ENCODE results near the gene OR51B2. TPM values are rescaled to one million over a fixed set of nuclear protein-coding genes. Genes with fewer than 3 reads are reported as not detected.
"Not testable (repeated sequence)": the region's sequence is repeated elsewhere in the genome, so short reads cannot be mapped to it uniquely, and the experiment has no call there.

OR51B2 gene
- total RNA-seq, 1 experiment from 2014 or later = 17.1 TPM

- RAD21 ChIA-PET (ENCODE audit: low non-redundant PET in 1 of 2, low total read pairs in 2 of 2, uncharacterized antibody in 2 of 2, unreplicated experiment in 2 of 2) = no interaction called here
- TF ChIP-seq CTCF (IDR thresholded peaks at IDR 0.05 in 2 of 3, conservative IDR thresholded peaks at IDR 0.05 in 1 of 3; ENCODE audit: borderline replicate concordance in 1 of 3, insufficient read depth in 1 of 3, low read depth in 2 of 3, low read length in 2 of 3) = no peak
- no peak for TF ChIP-seq RAD21 (IDR thresholded peaks at IDR 0.05; ENCODE audit: low read depth)
- no peak for TF ChIP-seq POLR2A (IDR thresholded peaks at IDR 0.05; ENCODE audit: borderline replicate concordance, extremely low read depth, insufficient read depth, insufficient read length)
- no peak for TF ChIP-seq SP1 (IDR thresholded peaks at IDR 0.05; ENCODE audit: low read depth)
- no peak for TF ChIP-seq JUND (IDR thresholded peaks at IDR 0.05)
- TF ChIP-seq SIN3A (IDR thresholded peaks at IDR 0.05; ENCODE audit: low read depth) = no peak
- TF ChIP-seq CEBPB (IDR thresholded peaks at IDR 0.05; ENCODE audit: low read depth) = no peak
- TF ChIP-seq, protein P1, sequence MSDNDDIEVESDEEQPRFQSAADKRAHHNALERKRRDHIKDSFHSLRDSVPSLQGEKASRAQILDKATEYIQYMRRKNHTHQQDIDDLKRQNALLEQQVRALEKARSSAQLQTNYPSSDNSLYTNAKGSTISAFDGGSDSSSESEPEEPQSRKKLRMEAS (IDR thresholded peaks at IDR 0.05) = no peak
- no peaks in the 10 kb centered on the region for H3K9me2 ChIP-seq (ENCODE audit: insufficient read depth)
- H3K27me3 ChIP-seq (ENCODE audit: insufficient read depth, low read length) = no peaks in the 10 kb centered on the region
- no peak overlapping the region for H3K27ac ChIP-seq (ENCODE audit: low read depth, low read length)
- DNase-seq (ENCODE audit: low read depth, low spot score) = no peak
- no peaks in the 10 kb centered on the region for H3K9me3 ChIP-seq (ENCODE audit: control insufficient read depth in 1 of 2, insufficient read depth in 1 of 2, low read depth in 1 of 2, low read length in 2 of 2)
- intact Hi-C loops (cut with micrococcal nuclease) = no loop called here
- POLR2A ChIA-PET = no interaction called here
- H3K4me2 ChIP-seq (ENCODE audit: low read length) = no peak overlapping the region
- H2AFZ ChIP-seq (ENCODE audit: low read depth, low read length, poor library complexity, severe bottlenecking) = no peak overlapping the region
- peaks cover 0 to 50% of the 10 kb centered on the region in 2 experiments; a peak in 2 of 4 replicates for H3K36me3 ChIP-seq (ENCODE audit: control insufficient read depth in 1 of 2, insufficient read depth in 2 of 2, low read length in 2 of 2)
- ATAC-seq = no peak
- H3K9ac ChIP-seq (ENCODE audit: low read length) = no peak overlapping the region
- H3K4me1 ChIP-seq (ENCODE audit: control insufficient read depth in 1 of 2, insufficient read depth in 2 of 2, low read length in 2 of 2) = peaks cover 3 to 81% of the 10 kb centered on the region in 2 experiments; a peak in 2 of 4 replicates
- no peak overlapping the region for H3K4me3 ChIP-seq (replicated peaks in 1 of 2; ENCODE audit: low read depth in 1 of 2, low read length in 2 of 2)
- CTCF ChIA-PET = no interaction called here
- H3K79me2 ChIP-seq (ENCODE audit: insufficient read depth, low read length) = peaks cover 99% of the 10 kb centered on the region
- H4K20me1 ChIP-seq (ENCODE audit: insufficient read depth) = peaks cover 42% of the 10 kb centered on the region
- BruUV-seq (replicated peaks) = no TSS peak
Observed at GRCh38 chr11:5366856-5367255, 42.8 kb upstream of the OR51B2 start.

- Histone ChIP-seq H3K36me3 (ENCODE audit: control insufficient read depth in 1 of 2, insufficient read depth in 2 of 2, low read length in 2 of 2) (peaks cover 0 to 54% of the 10 kb centered on the region in 2 experiments; a peak in 2 of 4 replicates), H4K20me1 (ENCODE audit: insufficient read depth) (peaks cover 42% of the 10 kb centered on the region), H3K79me2 (ENCODE audit: insufficient read depth, low read length) (peaks cover 99% of the 10 kb centered on the region), H3K4me1 (ENCODE audit: control insufficient read depth in 1 of 2, insufficient read depth in 2 of 2, low read length in 2 of 2) (peaks cover 3 to 84% of the 10 kb centered on the region in 2 experiments; a peak in 2 of 4 replicates)
- RAD21 ChIA-PET (ENCODE audit: low non-redundant PET in 1 of 2, low total read pairs in 2 of 2, uncharacterized antibody in 2 of 2, unreplicated experiment in 2 of 2); intact Hi-C loops (cut with micrococcal nuclease); H3K9ac ChIP-seq (ENCODE audit: low read length); H3K27me3 ChIP-seq (ENCODE audit: insufficient read depth, low read length); H2AFZ ChIP-seq (ENCODE audit: low read depth, low read length, poor library complexity, severe bottlenecking); BruUV-seq (replicated peaks); POLR2A ChIA-PET; H3K4me2 ChIP-seq (ENCODE audit: low read length); H3K9me2 ChIP-seq (ENCODE audit: insufficient read depth); DNase-seq (ENCODE audit: low read depth, low spot score); H3K27ac ChIP-seq (ENCODE audit: low read depth, low read length); H3K4me3 ChIP-seq (replicated peaks in 1 of 2; ENCODE audit: low read depth in 1 of 2, low read length in 2 of 2); H3K9me3 ChIP-seq (ENCODE audit: control insufficient read depth in 1 of 2, insufficient read depth in 1 of 2, low read depth in 1 of 2, low read length in 2 of 2); CTCF ChIA-PET: not testable (repeated sequence)
- TF ChIP-seq CTCF (IDR thresholded peaks at IDR 0.05 in 2 of 3, conservative IDR thresholded peaks at IDR 0.05 in 1 of 3; ENCODE audit: borderline replicate concordance in 1 of 3, insufficient read depth in 1 of 3, low read depth in 2 of 3, low read length in 2 of 3) = peak in 2 of 3 experiments; percentile 19 to 40; a peak in 3 of 6 replicates
- peak; percentile 41 for ATAC-seq
Observed at GRCh38 chr11:5366365-5366764, 42.3 kb upstream of the OR51B2 start.

All from HCT116 (cell line).